Inferior parietal cortex (tissue), 1 donor: Measurements from ENCODE around the gene PTPN22.
"Not testable (repeated sequence)": the region's sequence is repeated elsewhere in the genome, so short reads cannot be mapped to it uniquely, and the experiment has no call there.

ENCODE experiments used
- DNase-seq: peaks from one replicate; pipeline ENCODE4 v3.0.0-alpha.2; 2016; ENCODE audit errors: extremely low spot score

PTPN22 gene

DNA sequence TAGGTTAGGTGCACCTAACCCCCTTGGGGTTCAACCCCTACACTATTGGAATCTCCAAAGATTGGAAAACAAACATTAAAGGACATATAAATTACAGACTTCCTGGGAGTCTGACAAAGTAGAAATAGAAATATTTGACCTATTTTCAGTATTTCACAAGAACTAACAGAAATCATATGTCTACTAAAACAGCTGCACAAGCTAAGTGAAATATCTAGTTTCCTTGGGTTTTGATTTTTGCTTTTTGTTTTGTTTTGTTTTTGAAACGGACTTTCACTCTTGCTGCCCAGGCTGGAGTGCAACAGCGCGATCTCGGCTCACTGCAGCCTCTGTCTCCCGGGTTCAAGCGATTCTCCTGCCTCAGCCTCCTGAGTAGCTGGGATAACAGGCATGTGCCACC is 18.8 kb downstream of the PTPN22 start:
- DNase-seq: not testable (repeated sequence)

DNA sequence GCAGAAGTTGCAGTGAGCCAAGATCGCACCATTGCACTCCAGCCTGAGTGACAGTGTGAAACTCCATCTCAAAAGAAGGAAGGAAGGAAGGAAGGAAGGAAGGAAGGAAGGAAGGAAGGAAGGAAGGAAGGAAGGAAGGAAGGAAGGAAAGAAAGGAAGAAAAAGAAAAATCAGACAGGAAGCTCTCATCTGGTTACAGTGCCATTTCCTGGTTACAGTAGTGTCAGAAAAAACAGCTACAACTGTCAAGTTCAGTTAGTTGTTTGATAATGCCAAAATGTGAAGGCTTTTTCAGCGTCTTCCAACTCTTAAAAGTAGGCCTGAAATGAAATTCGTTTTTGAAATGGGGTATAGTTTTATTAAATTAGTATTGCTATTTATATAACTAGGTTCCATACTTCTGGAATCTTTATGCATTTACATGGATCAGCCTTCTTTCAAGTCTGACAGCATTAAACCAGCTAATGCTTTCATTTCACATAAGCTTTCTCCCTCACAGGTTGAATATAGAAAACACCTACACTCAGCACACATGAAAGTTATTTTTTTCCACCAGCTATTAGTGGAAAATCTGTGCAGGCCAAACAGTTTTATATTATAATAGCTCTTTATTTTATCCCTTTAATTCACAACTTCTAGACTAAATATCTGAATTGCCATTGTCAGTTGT is 21.2 kb downstream of the PTPN22 start:
- no peak for DNase-seq

DNA sequence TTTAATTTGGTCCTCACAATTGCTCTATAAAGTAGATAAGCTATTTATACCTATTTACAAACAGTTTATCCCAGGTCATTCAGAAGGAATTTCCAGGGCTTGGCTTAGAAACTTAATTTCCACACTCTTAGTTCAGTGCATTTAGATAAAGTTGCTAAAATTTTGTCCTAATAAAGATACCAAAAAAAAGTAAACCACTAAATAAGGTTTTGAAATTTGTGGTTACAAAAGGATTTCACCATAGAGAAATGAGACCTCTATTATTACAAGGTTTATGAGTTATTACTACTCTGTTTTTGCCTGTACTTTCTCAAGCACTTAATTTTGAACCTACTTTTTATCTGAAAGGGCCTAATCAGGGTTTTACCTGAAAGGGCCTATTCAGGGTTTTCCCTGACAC is 22.4 kb downstream of the PTPN22 start:
- no peak for DNase-seq

DNA sequence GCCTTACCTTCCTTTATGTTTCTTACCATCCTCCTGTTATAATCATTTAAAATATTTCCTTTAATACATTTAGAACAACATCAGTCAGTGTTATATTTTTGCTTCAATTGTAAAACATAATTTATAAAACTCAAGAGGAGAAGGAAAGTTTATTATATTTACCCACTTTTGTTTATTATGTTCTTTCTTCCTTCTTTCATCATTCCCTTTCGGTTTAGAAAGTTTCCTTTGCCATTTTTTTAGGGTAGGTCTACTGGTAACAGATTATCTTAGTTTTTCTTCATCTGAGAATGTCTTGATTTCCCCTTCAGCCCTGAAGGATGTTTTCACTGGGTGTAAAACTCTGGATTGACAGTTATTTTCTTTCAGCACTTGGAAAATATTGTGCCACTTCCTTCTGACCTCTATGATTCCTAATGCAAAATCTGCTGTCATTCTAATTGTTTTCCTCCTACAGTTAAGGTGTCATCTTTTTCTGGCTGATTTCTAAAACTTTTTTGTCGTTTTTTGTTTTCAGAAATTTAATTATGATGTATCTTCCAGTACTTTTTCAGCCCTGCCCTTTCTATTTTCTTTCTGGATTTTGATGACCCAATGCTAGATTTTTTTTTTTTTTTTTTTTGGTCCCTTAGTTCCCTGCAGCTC is 25.0 kb downstream of the PTPN22 start:
- DNase-seq: no peak

DNA sequence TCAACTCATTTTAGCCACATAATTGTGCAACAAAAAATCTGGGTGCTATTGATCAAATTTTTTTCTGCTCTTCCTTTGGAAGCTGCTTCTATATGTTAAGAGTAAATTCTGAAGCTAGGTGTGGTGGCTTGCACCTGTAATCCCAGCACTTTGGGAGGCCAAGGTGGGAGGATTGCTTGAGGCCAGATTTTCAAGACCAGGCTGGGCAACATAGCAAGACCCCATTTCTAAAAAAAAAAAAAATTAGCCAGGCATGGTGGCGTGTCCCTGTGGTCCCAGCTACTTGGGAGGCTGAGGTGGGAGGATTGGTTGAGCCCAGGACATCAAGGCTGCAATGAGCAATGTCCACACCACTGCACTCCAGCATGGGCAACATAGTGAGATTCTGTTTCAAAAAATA is 35.0 kb downstream of the PTPN22 start:
- no peak for DNase-seq

DNA sequence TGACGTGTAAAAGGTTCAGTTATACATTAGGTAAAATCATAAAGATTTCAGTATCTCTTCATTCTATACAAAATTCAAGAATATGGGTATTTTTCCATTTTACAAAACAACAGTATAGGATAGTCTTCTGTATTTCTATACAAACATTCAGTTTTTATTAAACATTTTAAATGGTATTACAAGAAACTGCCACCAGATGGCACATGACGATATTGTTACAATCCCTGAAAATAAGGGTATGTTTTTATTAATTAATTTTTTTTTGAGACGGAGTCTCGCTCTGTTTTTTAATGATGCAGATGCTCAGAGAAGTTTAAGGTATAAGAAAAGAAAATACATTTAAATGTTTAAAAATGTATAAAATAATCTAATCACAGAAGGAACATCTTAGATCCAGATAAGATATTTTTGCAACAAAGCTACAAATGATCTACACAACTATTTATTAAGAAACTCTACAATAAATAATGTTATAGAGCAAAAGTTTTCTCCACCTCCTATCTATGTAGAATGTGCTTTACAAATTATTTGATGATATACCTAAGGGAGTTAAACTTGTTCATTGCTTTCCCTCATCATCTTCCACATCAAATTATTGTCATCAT is 35.7 kb downstream of the PTPN22 start:
- peak; percentile 82 for DNase-seq

DNA sequence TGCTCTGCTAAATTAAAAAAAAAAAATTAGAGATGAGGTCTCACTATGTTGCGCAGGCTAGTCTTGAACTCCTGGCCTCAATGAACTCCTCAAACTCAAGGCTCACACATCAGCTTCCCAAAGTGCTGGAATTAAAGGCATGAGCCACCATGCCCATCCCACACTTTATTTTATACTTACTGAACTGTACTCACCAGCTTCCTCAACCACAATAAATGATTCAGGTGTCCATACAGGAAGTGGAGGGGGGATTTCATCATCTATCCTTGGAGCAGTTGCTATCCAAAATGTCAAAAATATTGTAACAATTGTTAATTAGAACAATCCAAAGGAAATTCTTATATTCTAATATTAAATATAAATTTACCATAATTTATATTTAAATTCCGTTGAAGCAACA is 36.8 kb downstream of the PTPN22 start:
- no peak for DNase-seq

DNA sequence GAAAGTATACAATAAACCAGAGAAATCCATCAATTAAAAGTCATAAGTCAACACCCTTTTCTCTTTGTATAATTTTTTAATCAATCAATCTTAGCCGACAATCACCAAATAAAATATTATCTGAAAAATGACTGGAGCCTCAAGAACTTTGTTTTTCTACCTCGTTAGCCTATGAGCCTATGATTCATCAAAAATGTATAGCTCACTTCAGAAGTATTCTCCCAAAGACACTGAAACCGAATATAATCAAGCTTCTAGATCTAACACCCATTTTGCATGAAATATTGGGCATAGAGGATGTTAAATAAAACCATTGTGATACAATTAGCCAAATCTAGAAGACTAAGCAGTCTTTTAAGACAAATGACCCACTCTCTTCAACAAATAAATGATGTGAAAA is 41.5 kb downstream of the PTPN22 start:
- DNase-seq: no peak

DNA sequence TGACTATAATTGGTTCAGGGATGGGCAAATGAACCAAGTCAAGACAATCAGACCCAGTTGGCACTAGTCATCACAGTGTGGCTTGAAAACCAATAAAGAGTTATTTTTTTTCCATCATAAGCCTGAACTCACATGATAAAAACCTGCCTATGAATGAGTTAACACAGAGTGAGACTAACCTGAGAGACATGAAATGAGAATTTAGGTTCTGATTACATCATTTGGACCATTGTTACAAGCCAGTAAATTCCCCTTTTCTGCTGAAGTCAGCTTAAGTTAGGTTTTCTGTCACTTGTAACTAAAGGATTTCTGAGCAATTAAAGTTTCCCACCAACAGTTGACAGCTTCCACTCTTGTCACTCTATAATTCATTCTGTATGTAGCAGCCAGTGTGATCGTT is 49.6 kb downstream of the PTPN22 start:
- no peak for DNase-seq

DNA sequence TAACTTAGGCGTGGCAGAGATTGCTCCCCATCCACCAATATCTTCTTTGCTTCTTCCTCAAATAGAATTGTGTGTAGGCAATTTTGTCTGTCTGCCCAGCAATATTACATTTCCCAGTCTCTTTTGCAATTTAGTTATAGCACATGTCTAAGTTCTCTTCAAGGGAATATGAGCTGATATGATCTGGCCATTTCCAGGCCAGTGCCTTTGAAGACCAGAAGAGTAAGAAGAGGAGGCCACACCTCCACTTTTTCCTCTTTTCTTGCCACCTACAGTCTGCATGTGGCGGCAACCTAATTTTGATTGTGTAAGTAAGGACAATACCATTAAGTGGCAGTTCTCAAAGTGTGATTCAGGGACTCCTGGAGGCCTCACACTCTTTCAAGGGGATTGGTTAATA is 52.9 kb downstream of the PTPN22 start:
- no peak for DNase-seq

DNA sequence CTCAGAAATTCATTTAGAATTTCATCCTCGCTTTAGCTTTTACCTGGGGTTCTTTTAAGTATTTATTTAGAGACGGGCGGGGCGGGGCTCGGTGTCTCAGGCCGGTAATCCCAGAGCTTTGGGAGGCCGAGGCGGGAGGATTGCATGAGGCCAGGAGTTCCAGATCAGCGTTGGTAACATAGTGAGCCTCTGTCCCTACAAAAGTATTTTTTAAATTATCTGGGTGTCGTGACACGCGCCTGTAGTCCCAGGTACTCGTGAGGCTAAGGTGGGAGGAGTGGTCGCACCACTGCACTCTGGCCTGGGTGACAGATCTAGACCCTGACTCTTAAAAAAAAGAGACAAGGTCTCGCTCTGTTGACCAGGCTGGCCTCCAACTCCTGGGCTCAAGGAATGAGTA is 58.3 kb downstream of the PTPN22 start:
- no peak for DNase-seq

DNA sequence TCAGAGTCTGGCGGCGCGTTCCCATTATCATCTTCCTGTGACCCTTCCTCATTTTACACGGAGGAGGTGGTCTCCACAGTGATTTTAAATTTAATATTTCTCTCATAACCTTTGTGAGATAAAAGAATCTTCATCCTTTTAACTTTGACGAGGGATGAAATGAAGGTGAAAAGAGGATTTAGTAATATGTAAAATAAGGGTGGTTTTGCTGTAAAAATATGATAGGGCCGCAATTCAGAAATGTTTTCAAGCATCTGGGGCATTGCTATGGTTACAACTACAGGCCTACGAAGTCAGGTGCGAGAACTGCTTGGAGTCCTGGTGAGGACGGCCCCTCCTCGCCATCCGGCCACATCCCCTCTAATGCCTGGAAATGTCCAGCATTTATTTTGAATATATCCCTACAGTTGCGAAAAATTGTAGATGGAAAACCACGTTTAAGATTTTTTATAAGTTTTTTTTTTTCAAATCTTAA is 58.8 kb downstream of the PTPN22 start:
- DNase-seq: no peak

DNA sequence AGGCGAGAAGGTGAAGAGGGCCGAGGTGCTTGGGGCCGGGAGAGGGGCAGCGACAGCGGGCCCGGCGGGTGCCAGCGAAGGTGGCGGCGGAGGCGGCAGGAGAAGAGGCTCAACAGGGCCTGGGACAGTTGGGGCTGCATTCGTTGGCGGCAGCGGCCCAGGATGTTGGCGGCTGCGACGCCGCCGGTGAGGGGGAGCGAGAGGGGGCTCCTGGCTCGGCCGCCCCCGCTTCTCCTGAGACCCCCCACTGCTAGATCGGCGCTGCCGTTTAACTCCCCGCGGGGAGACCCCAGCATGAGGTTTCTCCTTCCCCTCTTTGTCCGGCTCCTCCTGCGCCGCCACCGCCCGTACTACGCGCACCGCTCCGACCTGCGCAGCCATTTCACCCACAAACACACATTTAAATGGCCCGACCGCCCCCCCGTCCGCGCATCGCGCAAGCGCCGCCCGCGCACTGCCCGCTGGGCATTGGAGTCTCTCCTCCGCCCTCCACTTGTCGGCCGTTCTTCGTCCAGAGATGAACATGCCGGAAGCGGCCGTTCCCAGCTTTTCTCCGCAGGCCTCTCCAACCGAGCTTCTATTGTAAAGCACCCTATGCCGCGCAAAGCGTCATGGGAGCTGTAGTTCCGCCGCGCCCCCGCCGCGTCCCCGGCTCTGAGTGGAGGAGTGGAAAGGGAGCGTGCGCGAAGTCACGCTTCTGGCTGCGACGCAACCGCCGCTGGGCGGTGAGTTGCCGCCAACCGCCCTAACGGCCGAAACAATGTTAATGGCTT is 59.4 kb downstream of the PTPN22 start, which contains the start of gene RSBN1:
Gene RSBN1 (minus strand): TSS at position 589 of the 773 bp plus-strand sequence. CDS start 64 bp downstream, at position 525.
- DNase-seq: peak; percentile 99

DNA sequence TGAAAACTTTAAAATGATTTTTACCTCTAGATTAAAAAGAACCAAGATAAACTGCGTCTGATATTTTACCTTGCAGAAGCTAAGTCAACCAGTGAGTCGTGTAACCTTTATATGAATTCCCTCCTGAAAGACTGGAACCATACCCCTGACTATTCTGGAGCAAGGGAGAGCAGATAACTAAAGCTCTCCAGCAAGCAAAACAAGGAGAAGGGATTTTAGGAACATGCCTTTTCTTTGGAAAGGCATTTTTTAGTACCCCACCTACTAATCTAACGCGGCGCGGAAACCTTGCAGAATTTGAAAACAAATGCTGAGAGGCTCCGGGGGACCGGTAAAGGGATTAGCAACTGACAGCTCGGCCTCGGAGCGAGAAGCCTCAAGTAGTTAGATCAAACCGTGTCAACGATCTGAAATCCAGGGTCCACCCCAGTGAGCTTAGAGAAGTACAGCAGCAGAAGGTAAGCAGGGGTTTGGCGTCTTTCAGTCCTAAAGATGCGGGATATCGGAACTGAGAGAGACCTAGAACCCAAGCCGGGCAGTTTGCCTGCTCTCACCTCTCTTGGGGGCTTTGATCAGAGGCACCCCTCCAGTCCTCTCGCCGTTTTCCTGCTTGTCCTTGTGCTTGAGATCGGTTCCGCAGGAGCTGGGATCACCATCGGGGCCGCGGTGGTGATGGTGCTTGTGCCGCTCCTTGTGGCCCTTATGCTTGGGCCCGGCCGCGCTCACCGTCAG is 60.2 kb downstream of the PTPN22 start:
- DNase-seq: peak; percentile 34

DNA sequence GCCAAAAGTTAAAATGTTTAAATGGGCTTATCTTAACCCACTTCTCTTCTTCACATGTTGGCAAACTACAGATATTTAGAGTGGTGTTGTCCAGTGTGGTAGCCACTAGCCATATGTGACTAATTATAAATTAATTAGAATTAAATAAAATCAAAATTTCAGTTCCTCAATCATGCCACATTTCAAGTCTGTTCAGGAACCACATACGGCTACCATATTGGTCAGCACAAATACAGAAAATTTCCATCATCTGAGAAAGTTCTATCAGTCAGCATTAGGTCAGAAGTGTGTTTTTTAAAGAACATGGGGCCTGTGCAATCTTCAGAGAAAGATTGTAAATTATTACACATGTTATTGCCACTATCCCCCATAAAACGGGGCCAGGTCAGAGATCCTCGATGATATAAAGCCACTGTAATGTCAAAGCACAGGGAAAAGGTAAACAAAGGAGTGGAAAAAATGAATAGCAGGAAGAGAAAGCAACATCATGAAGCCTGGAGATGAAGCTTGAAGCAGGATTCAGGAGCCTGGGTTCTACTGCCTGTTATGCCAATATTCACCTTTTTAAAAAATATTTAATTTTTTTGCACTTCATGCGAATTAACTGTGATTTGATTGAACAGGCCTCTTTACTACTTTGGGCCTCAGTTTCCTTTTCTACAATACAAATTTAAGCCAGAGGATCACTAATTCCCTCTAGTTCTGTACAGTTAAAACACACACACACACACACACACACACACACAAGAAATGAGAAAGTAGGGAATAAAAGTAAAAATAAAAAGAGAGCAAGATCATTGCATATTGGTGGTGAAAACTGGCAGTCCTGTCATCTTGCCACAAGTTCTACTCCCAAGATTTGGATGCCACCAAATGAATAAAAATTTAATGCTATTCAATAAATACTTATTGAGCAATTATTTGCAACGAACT is 61.6 kb downstream of the PTPN22 start:
- DNase-seq: no peak

DNA sequence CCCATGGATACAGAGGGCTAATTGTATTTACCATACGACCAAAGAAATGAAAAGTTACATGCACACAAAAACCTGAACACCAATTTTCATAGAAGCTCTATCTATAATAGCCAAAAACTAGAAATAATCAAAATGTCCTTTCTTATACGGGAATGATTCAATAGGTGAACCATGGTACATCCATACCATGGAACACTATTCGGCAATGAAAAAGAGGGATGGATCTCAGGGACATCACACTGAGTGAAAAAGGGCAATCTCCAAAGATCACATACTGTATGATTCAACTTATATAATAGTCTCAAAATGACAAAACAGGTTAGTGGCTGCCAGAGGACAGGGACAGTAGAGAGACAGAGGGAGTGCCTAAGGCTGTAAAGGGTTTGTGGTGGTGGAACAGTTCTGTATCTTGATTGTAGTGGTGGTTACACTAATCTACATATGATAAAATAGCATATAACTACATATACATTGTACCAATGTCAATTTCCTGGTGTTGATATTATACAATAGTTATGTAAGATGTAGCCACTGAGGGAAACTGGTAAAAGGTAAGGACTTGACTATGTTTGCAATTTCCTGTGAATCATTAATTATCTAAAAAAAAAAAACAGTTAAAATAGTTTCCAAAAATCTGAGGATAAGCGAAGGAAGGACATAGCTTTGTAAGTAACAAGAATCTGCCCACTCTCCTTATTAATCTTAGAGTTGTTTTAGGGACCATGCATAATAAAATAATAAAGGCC is 62.9 kb downstream of the PTPN22 start:
- DNase-seq: no peak

DNA sequence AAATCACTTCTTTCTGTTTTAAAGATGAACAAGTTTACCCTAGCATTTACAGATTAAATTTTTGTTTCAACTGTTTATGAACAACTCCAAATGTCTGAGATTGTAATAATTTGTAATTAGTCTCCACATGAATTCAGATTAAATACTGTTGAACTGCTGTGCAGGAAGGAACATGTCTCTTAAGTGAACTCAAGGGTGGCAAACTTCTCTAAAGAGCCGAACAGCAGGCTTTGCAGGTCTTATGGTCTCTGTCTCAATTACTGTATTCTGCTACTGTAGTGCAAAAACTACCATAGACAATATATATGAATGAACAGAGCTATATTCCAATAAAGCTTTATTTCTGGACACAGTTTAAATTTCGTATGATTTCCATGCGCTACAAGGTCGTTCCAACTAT is 65.9 kb downstream of the PTPN22 start:
- no peak for DNase-seq

DNA sequence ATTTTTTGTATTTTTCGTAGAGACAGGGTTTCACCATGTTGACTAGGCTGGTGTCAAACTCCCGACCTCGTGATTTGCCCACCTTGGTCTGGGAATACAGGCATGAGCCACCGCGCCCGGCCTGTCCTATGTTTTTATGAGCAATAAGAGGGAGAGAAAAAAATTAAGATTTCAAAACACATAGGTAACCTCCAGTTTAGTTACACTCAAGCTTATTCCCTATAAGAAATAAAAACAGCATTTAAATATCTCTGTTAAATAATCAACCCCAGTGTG is 66.3 kb downstream of the PTPN22 start:
- DNase-seq: no peak

DNA sequence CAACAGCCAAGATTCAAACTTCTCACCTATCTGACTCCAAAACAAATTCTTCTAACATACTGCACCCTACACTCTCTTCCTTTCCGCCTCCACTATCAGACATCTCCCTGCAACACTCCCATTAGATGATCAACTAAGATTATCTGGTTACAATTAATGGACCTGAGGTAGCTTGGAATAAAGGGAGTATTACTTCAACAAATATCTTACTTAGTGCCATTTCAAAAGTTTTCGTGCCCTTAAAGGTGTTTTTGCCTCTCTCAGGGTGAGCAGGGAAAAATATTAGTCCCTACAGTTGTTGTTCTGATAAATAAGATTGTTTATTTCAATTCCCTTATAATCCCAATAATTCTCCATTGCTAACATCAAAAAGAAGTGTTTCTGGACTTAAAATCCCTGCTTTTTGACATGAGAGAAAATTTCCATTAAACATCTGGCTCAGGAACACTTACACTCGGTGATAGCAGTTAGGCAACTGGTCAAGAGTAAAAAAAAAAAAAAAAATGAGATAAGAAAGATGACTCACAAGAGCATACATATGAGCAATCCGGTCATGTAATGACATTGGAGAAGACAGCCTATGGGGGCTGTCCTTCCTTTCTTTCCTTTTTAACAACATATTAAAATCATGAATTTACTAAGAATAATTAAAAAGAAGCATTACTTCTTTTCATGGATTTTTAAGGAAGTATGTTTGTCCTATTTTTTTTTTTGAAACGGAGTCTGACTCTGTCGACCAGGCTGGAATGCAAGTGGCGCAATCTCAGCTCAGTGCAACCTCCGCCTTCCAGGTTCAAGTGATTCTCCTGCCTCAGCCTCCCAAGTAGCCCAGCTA is 66.9 kb downstream of the PTPN22 start:
- no peak for DNase-seq
